ENCODE measurements around the gene SLC4A4.

Gene SLC4A4

DNA sequence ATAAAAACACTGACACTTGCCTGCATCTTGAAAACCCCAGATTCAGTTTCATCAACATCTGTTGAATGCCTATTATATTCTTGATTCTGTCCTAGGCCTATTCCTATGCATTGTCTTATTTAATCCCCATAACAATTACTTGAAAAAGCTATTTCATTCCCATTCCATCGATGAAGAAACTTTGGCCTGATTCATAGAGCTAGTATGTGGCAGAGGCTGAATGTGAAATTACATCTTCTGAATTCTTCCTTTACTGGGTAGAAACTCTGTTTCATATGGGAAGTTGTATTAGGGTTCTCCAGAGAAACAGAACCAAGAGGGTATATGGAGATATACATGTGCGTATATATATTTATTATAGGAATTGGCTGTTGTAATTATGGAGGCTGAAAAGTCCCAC lies 35.0 kb upstream of the SLC4A4 start:
- Histone ChIP-seq H3K27ac (ENCODE audit: extremely low read depth, low read depth, low read length) (no peak overlapping the region), H3K4me1 (ENCODE audit: control insufficient read depth, insufficient read depth, low read length) (no peaks in the 10 kb centered on the region), H3K36me3 (ENCODE audit: control insufficient read depth in 2 of 2, insufficient read depth in 1 of 2, low read length in 2 of 2) (no peaks in the 10 kb centered on the region), H3K9me3 (ENCODE audit: control insufficient read depth, insufficient read depth, low read depth, low read length) (no peaks in the 10 kb centered on the region), H3K4me3 (ENCODE audit: low read depth, low read length) (no peak overlapping the region)
- ChIA-PET POLR2A (no interaction called here), CTCF (no interaction called here)
- TF ChIP-seq ZNF214 (tag by site-specific recombination; IDR thresholded peaks at IDR 0.05; ENCODE audit: borderline replicate concordance) (no peak), ZNF626 (tag by site-specific recombination; IDR thresholded peaks at IDR 0.05) (no peak), ZNF629 (tag by site-specific recombination; IDR thresholded peaks at IDR 0.05) (no peak), ZNF544 (tag by site-specific recombination; IDR thresholded peaks at IDR 0.05) (no peak)
- TF ChIP-seq, protein P1, sequence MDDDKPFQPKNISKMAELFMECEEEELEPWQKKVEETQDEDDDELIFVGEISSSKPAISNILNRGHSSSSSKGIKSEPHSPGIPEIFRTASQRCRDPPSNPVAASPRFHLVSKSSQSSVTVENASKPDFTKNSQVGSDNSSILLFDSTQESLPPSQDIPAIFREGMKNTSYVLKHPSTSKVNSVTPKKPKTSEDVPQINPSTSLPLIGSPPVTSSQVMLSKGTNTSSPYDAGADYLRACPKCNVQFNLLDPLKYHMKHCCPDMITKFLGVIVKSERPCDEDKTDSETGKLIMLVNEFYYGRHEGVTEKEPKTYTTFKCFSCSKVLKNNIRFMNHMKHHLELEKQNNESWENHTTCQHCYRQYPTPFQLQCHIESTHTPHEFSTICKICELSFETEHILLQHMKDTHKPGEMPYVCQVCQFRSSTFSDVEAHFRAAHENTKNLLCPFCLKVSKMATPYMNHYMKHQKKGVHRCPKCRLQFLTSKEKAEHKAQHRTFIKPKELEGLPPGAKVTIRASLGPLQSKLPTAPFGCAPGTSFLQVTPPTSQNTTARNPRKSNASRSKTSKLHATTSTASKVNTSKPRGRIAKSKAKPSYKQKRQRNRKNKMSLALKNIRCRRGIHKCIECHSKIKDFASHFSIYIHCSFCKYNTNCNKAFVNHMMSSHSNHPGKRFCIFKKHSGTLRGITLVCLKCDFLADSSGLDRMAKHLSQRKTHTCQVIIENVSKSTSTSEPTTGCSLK (tag by site-specific recombination; IDR thresholded peaks at IDR 0.05), result no peak

DNA sequence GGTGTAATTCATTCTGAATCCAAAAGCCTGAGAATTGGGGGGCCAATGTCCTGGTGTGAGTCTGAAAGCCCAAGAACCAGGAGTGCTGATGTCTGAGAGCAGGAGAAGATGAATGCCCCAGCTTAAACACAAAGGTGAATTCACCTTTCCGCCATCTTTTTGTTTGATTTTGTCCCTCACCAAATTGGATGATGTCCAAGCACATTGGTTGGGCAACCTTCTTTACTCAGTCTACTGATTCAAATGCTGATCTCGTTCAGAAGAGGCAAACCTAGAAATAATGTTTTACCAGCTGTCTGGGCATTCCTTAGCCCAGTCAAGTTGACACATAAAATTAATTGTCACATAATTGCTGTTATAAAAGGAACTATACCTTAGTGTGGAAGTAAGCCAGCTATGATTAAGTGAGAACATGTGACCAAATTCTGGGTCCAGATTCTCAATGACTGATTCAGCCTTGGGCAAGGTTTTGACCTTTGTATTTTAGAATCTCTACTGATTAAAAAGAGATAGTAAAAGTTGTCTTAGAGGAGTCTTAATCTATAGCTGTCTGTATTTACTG lies 34.5 kb upstream of the SLC4A4 start:
- Histone ChIP-seq H3K9me3 (ENCODE audit: control insufficient read depth, insufficient read depth, low read depth, low read length) (no peaks in the 10 kb centered on the region), H3K36me3 (ENCODE audit: control insufficient read depth in 2 of 2, insufficient read depth in 1 of 2, low read length in 2 of 2) (no peaks in the 10 kb centered on the region), H3K27ac (ENCODE audit: extremely low read depth, low read depth, low read length) (no peak overlapping the region), H3K4me1 (ENCODE audit: control insufficient read depth, insufficient read depth, low read length) (no peaks in the 10 kb centered on the region), H3K4me3 (ENCODE audit: low read depth, low read length) (no peak overlapping the region)
- no peak for TF ChIP-seq HOXC10 (CRISPR knock-in tag; IDR thresholded peaks at IDR 0.05)
- no peak for TF ChIP-seq GLIS1 (tag by site-specific recombination; IDR thresholded peaks at IDR 0.05)
- no peak for TF ChIP-seq GFI1B (tag by site-specific recombination; IDR thresholded peaks at IDR 0.05)
- no peak for TF ChIP-seq SP3 (tag by site-specific recombination; IDR thresholded peaks at IDR 0.05)
- no peak for TF ChIP-seq ZNF391 (tag by site-specific recombination; IDR thresholded peaks at IDR 0.05; ENCODE audit: borderline replicate concordance, low read depth)
- TF ChIP-seq KLF7 (tag by site-specific recombination; IDR thresholded peaks at IDR 0.05; ENCODE audit: borderline replicate concordance), result no peak
- no peak for TF ChIP-seq WT1 (tag by site-specific recombination; IDR thresholded peaks at IDR 0.05)
- TF ChIP-seq ZNF174 (tag by site-specific recombination; IDR thresholded peaks at IDR 0.05), result no peak
- no peak for TF ChIP-seq PRDM1 (tag by site-specific recombination; IDR thresholded peaks at IDR 0.05)
- TF ChIP-seq, protein P2, sequence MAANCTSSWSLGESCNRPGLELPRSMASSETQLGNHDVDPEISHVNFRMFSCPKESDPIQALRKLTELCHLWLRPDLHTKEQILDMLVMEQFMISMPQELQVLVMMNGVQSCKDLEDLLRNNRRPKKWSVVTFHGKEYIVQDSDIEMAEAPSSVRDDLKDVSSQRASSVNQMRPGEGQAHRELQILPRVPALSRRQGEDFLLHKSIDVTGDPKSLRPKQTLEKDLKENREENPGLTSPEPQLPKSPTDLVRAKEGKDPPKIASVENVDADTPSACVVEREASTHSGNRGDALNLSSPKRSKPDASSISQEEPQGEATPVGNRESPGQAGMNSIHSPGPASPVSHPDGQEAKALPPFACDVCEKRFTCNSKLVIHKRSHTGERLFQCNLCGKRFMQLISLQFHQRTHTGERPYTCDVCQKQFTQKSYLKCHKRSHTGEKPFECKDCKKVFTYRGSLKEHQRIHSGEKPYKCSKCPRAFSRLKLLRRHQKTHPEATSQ (tag by site-specific recombination; IDR thresholded peaks at IDR 0.05), result no peak
- no peak for TF ChIP-seq ZNF610 (tag by site-specific recombination; IDR thresholded peaks at IDR 0.05; ENCODE audit: borderline replicate concordance)
- ChIA-PET CTCF (no interaction called here), POLR2A (no interaction called here)

DNA sequence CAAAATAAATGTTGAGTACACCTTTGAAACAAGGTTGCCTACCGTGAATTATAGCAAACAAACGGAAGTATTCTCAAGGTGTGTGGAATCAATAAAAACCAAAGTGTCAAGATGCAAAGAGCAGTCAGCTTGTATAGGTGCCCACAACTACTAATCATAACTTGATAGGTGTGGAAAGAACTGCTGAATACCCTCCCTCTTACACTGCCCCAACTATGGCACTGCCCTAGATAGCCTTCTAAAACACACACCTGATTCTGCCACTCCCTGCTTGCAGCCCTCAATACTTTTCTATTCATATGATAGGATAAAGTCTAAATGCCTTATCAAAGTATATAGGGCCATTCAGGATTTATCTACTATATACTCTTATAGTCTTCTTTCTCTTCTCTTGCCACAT lies 31.1 kb upstream of the SLC4A4 start:
- H3K9me3 ChIP-seq (ENCODE audit: control insufficient read depth, insufficient read depth, low read depth, low read length), result no peaks in the 10 kb centered on the region
- no peak overlapping the region for H3K27ac ChIP-seq (ENCODE audit: extremely low read depth, low read depth, low read length)
- no peak overlapping the region for H3K4me3 ChIP-seq (ENCODE audit: low read depth, low read length)
- no peaks in the 10 kb centered on the region for H3K4me1 ChIP-seq (ENCODE audit: control insufficient read depth, insufficient read depth, low read length)
- no peaks in the 10 kb centered on the region for H3K36me3 ChIP-seq (ENCODE audit: control insufficient read depth in 2 of 2, insufficient read depth in 1 of 2, low read length in 2 of 2)
- ChIA-PET CTCF (no interaction called here), POLR2A (no interaction called here)
- TF ChIP-seq, protein P3, sequence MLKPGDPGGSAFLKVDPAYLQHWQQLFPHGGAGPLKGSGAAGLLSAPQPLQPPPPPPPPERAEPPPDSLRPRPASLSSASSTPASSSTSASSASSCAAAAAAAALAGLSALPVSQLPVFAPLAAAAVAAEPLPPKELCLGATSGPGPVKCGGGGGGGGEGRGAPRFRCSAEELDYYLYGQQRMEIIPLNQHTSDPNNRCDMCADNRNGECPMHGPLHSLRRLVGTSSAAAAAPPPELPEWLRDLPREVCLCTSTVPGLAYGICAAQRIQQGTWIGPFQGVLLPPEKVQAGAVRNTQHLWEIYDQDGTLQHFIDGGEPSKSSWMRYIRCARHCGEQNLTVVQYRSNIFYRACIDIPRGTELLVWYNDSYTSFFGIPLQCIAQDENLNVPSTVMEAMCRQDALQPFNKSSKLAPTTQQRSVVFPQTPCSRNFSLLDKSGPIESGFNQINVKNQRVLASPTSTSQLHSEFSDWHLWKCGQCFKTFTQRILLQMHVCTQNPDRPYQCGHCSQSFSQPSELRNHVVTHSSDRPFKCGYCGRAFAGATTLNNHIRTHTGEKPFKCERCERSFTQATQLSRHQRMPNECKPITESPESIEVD (tag by site-specific recombination; IDR thresholded peaks at IDR 0.05), result no peak
- TF ChIP-seq ZNF561 (tag by site-specific recombination; IDR thresholded peaks at IDR 0.05; ENCODE audit: borderline replicate concordance) (no peak), TCF7L2 (IDR thresholded peaks at IDR 0.05; ENCODE audit: borderline replicate concordance, low read depth, low read length) (no peak), SALL2 (tag by site-specific recombination; IDR thresholded peaks at IDR 0.05; ENCODE audit: borderline replicate concordance) (no peak), ZNF146 (tag by site-specific recombination; IDR thresholded peaks at IDR 0.05) (no peak), ZNF510 (tag by site-specific recombination; IDR thresholded peaks at IDR 0.05; ENCODE audit: insufficient replicate concordance) (no peak), ZNF138 (tag by site-specific recombination; IDR thresholded peaks at IDR 0.05; ENCODE audit: borderline replicate concordance) (no peak), ZNF549 (tag by site-specific recombination; IDR thresholded peaks at IDR 0.05) (no peak), ZNF423 (tag by site-specific recombination; IDR thresholded peaks at IDR 0.05) (no peak), OVOL3 (tag by site-specific recombination; IDR thresholded peaks at IDR 0.05) (no peak), ZNF701 (tag by site-specific recombination; IDR thresholded peaks at IDR 0.05) (no peak)
- TF ChIP-seq, protein P4, sequence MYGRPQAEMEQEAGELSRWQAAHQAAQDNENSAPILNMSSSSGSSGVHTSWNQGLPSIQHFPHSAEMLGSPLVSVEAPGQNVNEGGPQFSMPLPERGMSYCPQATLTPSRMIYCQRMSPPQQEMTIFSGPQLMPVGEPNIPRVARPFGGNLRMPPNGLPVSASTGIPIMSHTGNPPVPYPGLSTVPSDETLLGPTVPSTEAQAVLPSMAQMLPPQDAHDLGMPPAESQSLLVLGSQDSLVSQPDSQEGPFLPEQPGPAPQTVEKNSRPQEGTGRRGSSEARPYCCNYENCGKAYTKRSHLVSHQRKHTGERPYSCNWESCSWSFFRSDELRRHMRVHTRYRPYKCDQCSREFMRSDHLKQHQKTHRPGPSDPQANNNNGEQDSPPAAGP (tag by site-specific recombination; IDR thresholded peaks at IDR 0.05), result no peak

Data from HEK293 (cell line).